ENCODE measurements around the gene DZIP1. TPM values are rescaled to one million over a fixed set of nuclear protein-coding genes. Genes with fewer than 3 reads are reported as not detected.
A peak's percentile ranks its signal among the peaks of the same experiment; 100 is the strongest.

The DZIP1 gene
- total and polyA plus RNA-seq, 2 of the 13 experiments (the other 11 are each of a cell fraction or from before 2014, with no cell fraction given): 11.0 to 36.7 TPM

- TF ChIP-seq ZSCAN31 (CRISPR knock-in tag; IDR thresholded peaks at IDR 0.05; ENCODE audit: low read depth): peak; percentile 86
- TF ChIP-seq ZBTB3 (CRISPR knock-in tag; IDR thresholded peaks at IDR 0.05; ENCODE audit: borderline replicate concordance, low read depth): no peak
- 0 out of 2 replicates have a peak, but pooled peaks have one; percentile 64 for TF ChIP-seq AHR (CRISPR knock-in tag; IDR thresholded peaks at IDR 0.05)
- TF ChIP-seq, protein P1, sequence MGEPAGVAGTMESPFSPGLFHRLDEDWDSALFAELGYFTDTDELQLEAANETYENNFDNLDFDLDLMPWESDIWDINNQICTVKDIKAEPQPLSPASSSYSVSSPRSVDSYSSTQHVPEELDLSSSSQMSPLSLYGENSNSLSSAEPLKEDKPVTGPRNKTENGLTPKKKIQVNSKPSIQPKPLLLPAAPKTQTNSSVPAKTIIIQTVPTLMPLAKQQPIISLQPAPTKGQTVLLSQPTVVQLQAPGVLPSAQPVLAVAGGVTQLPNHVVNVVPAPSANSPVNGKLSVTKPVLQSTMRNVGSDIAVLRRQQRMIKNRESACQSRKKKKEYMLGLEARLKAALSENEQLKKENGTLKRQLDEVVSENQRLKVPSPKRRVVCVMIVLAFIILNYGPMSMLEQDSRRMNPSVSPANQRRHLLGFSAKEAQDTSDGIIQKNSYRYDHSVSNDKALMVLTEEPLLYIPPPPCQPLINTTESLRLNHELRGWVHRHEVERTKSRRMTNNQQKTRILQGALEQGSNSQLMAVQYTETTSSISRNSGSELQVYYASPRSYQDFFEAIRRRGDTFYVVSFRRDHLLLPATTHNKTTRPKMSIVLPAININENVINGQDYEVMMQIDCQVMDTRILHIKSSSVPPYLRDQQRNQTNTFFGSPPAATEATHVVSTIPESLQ (CRISPR knock-in tag; conservative IDR thresholded peaks at IDR 0.05): no peak; the same call in 1 of the 2 replicates
- TF ChIP-seq ZNF773 (CRISPR knock-in tag; IDR thresholded peaks at IDR 0.05; ENCODE audit: borderline replicate concordance): no peak; the same call in 1 of the 2 replicates
- TF ChIP-seq, protein P2, sequence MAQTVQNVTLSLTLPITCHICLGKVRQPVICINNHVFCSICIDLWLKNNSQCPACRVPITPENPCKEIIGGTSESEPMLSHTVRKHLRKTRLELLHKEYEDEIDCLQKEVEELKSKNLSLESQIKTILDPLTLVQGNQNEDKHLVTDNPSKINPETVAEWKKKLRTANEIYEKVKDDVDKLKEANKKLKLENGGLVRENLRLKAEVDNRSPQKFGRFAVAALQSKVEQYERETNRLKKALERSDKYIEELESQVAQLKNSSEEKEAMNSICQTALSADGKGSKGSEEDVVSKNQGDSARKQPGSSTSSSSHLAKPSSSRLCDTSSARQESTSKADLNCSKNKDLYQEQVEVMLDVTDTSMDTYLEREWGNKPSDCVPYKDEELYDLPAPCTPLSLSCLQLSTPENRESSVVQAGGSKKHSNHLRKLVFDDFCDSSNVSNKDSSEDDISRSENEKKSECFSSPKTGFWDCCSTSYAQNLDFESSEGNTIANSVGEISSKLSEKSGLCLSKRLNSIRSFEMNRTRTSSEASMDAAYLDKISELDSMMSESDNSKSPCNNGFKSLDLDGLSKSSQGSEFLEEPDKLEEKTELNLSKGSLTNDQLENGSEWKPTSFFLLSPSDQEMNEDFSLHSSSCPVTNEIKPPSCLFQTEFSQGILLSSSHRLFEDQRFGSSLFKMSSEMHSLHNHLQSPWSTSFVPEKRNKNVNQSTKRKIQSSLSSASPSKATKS (CRISPR knock-in tag; IDR thresholded peaks at IDR 0.05): no peak
- peak; percentile 79 for TF ChIP-seq HOXD1 (CRISPR knock-in tag; IDR thresholded peaks at IDR 0.05)
- TF ChIP-seq ZNF563 (CRISPR knock-in tag; IDR thresholded peaks at IDR 0.05): no peak; the same call in 1 of the 2 replicates
- no peak for TF ChIP-seq NBN (conservative IDR thresholded peaks at IDR 0.05)
- peak; percentile 83; the same call in 1 of the 2 replicates for TF ChIP-seq GABPB1 (CRISPR knock-in tag; IDR thresholded peaks at IDR 0.05)
- no peak for TF ChIP-seq RNF2 (conservative IDR thresholded peaks at IDR 0.05; ENCODE audit: low read depth)
- peak; percentile 62 for TF ChIP-seq MNT (IDR thresholded peaks at IDR 0.05)
- no peak; the same call in 1 of the 2 replicates for TF ChIP-seq ZNF441 (CRISPR knock-in tag; IDR thresholded peaks at IDR 0.05; ENCODE audit: borderline replicate concordance)
- TF ChIP-seq, protein P3, sequence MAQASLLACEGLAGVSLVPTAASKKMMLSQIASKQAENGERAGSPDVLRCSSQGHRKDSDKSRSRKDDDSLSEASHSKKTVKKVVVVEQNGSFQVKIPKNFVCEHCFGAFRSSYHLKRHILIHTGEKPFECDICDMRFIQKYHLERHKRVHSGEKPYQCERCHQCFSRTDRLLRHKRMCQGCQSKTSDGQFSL (CRISPR knock-in tag; IDR thresholded peaks at IDR 0.05): no peak
- 0 out of 2 replicates have a peak, but pooled peaks have one; percentile 21 for TF ChIP-seq SAFB2 (CRISPR knock-in tag; IDR thresholded peaks at IDR 0.05; ENCODE audit: borderline replicate concordance, low read depth)
- TF ChIP-seq FOSL2 (CRISPR knock-in tag; IDR thresholded peaks at IDR 0.05): peak; percentile 5; the same call in 1 of the 2 replicates
- no peak for TF ChIP-seq POLR2AphosphoS2 (IDR thresholded peaks at IDR 0.05; ENCODE audit: low read depth, low read length)
- peak; percentile 72; the same call in 1 of the 2 replicates for TF ChIP-seq BCL3 (CRISPR knock-in tag; IDR thresholded peaks at IDR 0.05)
Observed at GRCh38 chr13:95676762-95677563, 32.5 kb upstream of the DZIP1 start, which contains the start of gene DNAJC3 (continued).

Data from HepG2 (cell line).